Stomach (tissue), 9 donors: ENCODE measurements around the gene SCN10A. TPM values are rescaled to one million over a fixed set of nuclear protein-coding genes. Genes with fewer than 3 reads are reported as not detected.

Experiments used
- DNase-seq, 2 donors: peaks; one replicate each; pipeline versions ENCODE4 v3.0.0 to v3.0.0-alpha.2; 2013 to 2019
- H3K27ac ChIP-seq, 5 donors: fragments of 200-600 bp in 4 of 5; sonication (generic) in 4 of 5; one replicate each; pipeline ENCODE4 v1.5.1; 2013 to 2019; ENCODE audit warnings: mild to moderate bottlenecking in 1 of 5, moderate library complexity in 1 of 5
- H3K27me3 ChIP-seq, 3 donors: fragments of 200-600 bp; sonication (generic); one replicate each; pipeline ENCODE4 v1.5.1; 2017 to 2019; ENCODE audit warnings: mixed run types in 1 of 3
- H3K36me3 ChIP-seq, 4 donors: fragments of 200-600 bp; sonication (generic); 1 replicate in 3 of 4; 2 replicates in 1 of 4; pipeline ENCODE4 v1.5.1; 2016 to 2019
- H3K4me1 ChIP-seq, 4 donors: fragments of 200-600 bp; sonication (generic); one replicate each; pipeline ENCODE4 v1.5.1; 2016 to 2019
- H3K4me3 ChIP-seq, 4 donors: fragments of 200-600 bp; sonication (generic) in 3 of 4; one replicate each; pipeline ENCODE4 v1.5.1; 2016 to 2019; ENCODE audit warnings: mild to moderate bottlenecking in 1 of 4
- H3K9me3 ChIP-seq, 4 donors: fragments of 200-600 bp; sonication (generic); one replicate each; pipeline ENCODE4 v1.5.1; 2016 to 2019
- EP300 ChIP-seq: sonication (generic); formaldehyde crosslinking; IDR thresholded peaks from one replicate; pipeline ENCODE4 v1.6.1; 2017; ENCODE audit warnings: antibody characterized with exemption
- POLR2A ChIP-seq, 4 donors: fragments of 450-650 bp; IDR thresholded peaks; one replicate each; pipeline ENCODE4 v1.6.1; 2016; ENCODE audit warnings: antibody characterized with exemption in 4 of 4, control low read depth in 2 of 4, mild to moderate bottlenecking in 1 of 4, moderate library complexity in 1 of 4
- POLR2AphosphoS5 ChIP-seq, 3 donors: sonication (generic); formaldehyde crosslinking; IDR thresholded peaks; one replicate each; pipeline ENCODE4 v1.6.1; 2016; ENCODE audit warnings: antibody characterized with exemption in 3 of 3
- WGBS, 5 donors: extraction: QIAGEN DNeasy Blood & Tissue Kit in 3 of 5; methylation state at CpG; one replicate each; pipeline versions ENCODE4 v1.1.5 to v1.1.7; 2013 to 2018; 5-methylcytosine and 5-hydroxymethylcytosine counted together
- intact Hi-C: fragments of 100-400 bp; cut with DNase I; formaldehyde crosslinking; loops from one replicate; pipeline ENCODE4 v1.15.1; 2023; ENCODE audit warnings: low total_unique reads
- polyA plus RNA-seq, 3 donors: library from polyadenylated mRNA; stranded (reverse); fragments of 200-250 nt; gene quantifications; one replicate each; pipeline ENCODE4 v1.2.3, GENCODE V29; 2013
- total RNA-seq, 5 donors: library from RNA; depleted of rRNA; stranded (reverse); fragments of >200 nt; gene quantifications; one replicate each; pipeline versions ENCODE4 v1.1.0 to v1.2.3, GENCODE V29; 2014 to 2016
- TF ChIP-seq, protein P1 (sequence below), 7 experiments: fragments of 450-650 bp in 4 of 7; fragments of 200-600 bp in 3 of 7; sonication (generic) in 3 of 7; IDR thresholded peaks; one replicate each; pipeline ENCODE4 v1.5.1; 2016 to 2019; ENCODE audit warnings: antibody characterized with exemption in 7 of 7, control low read depth in 2 of 7, mild to moderate bottlenecking in 1 of 7
- donor health status: healthy with polysubstance abuse.
- donor health status: Bipolar disorder and iron deficiency.
- donor health status: healthy.

Gene SCN10A
- total and polyA plus RNA-seq, 8 donors, result not detected

DNA sequence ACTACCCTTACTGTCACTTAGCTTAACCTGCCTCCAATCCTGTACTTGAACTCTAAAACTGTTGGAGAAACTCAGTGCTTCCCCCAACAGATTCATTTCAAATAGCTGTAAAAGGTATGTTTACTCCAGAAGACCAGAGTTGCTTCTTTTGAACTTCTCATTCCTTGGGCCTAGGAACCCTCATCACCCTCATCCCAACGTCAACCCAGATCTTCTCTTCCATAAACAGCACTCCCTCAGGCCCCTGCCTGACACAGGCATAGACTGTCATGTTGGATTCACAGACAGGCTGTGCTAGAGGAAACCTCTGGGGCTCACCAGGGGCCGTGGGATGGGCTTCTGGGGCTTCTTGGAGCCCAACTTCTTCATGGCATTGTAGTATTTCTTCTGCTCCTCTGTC, 109.1 kb downstream of the SCN10A start:
- H3K27me3 ChIP-seq, result no peaks in the 10 kb centered on the region
- no peaks in the 10 kb centered on the region for H3K9me3 ChIP-seq
- no peak overlapping the region for H3K27ac ChIP-seq
- no peaks in the 10 kb centered on the region for H3K36me3 ChIP-seq
- no peak overlapping the region for H3K4me3 ChIP-seq
- no peak for TF ChIP-seq POLR2AphosphoS5 (IDR thresholded peaks at IDR 0.05)
- no peaks in the 10 kb centered on the region for H3K4me1 ChIP-seq
- no peak for DNase-seq
- 44 to 65% (median 60%) methylated on average over 2 of the region's 2 CpGs for WGBS, 5 donors
- intact Hi-C loops, result no loop called here

DNA sequence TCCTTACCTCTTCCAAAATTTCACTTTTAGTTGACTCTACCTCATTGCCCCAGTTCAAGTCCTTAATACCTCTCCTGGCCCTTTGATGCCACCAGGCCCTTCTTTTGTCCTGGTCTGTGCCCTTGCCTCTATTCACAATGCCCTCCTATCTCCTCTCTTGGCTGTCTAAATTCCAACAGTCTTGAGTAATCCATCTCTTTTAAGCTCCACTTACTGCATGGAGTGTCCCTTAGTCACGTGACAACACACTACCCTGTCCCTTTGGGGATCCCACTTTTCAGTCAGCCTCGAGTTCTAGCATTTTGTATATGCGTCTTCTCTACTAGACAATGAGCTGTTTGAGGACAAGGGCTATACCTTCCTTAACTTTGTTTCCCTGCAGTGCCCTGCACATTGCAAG, 113.8 kb downstream of the SCN10A start:
- Histone ChIP-seq H3K9me3 (no peaks in the 10 kb centered on the region), H3K27me3 (no peaks in the 10 kb centered on the region), H3K4me3 (no peak overlapping the region), H3K36me3 (no peaks in the 10 kb centered on the region), H3K4me1 (no peaks in the 10 kb centered on the region), H3K27ac (no peak overlapping the region)
- WGBS, 5 donors, result 72 to 82% (median 77%) methylated on average over 3 of the region's 3 CpGs
- TF ChIP-seq POLR2AphosphoS5 (IDR thresholded peaks at IDR 0.05) (no peak), POLR2A (IDR thresholded peaks at IDR 0.05) (no peak), EP300 (no peak)
- TF ChIP-seq, protein P1, sequence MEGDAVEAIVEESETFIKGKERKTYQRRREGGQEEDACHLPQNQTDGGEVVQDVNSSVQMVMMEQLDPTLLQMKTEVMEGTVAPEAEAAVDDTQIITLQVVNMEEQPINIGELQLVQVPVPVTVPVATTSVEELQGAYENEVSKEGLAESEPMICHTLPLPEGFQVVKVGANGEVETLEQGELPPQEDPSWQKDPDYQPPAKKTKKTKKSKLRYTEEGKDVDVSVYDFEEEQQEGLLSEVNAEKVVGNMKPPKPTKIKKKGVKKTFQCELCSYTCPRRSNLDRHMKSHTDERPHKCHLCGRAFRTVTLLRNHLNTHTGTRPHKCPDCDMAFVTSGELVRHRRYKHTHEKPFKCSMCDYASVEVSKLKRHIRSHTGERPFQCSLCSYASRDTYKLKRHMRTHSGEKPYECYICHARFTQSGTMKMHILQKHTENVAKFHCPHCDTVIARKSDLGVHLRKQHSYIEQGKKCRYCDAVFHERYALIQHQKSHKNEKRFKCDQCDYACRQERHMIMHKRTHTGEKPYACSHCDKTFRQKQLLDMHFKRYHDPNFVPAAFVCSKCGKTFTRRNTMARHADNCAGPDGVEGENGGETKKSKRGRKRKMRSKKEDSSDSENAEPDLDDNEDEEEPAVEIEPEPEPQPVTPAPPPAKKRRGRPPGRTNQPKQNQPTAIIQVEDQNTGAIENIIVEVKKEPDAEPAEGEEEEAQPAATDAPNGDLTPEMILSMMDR (IDR thresholded peaks at IDR 0.05), result no peak
- no peak for DNase-seq
- intact Hi-C loops, result no loop called here

DNA sequence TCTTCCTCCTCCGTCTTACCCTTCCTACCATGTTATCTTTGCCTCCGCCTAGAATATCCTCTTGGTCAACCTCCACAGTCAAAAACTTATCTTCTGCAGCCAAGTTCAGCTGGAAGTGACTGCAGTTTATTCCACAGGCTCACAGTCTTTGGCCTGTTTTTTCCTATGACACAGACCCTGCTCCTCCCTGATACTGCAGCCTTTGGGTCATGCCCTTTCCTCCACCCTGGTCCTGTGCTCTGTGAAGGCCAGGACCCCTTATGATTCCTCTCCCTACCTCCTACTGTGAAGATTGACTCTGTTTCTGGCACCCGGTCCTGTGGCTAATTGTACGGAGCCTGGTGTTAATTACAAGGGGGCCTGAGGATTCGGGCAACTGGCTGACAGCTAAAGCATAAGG, 117.3 kb downstream of the SCN10A start:
- Histone ChIP-seq H3K4me1 (no peaks in the 10 kb centered on the region), H3K9me3 (no peaks in the 10 kb centered on the region), H3K27me3 (no peaks in the 10 kb centered on the region), H3K4me3 (no peak overlapping the region), H3K36me3 (no peaks in the 10 kb centered on the region), H3K27ac (no peak overlapping the region)
- DNase-seq, result no peak
- TF ChIP-seq, protein P1 (IDR thresholded peaks at IDR 0.05), result no peak
- TF ChIP-seq EP300 (no peak), POLR2AphosphoS5 (IDR thresholded peaks at IDR 0.05) (no peak), POLR2A (IDR thresholded peaks at IDR 0.05) (no peak)
- WGBS, 5 donors, result 68 to 85% (median 79%) methylated on average over 5 of the region's 5 CpGs
- intact Hi-C loops, result no loop called here

DNA sequence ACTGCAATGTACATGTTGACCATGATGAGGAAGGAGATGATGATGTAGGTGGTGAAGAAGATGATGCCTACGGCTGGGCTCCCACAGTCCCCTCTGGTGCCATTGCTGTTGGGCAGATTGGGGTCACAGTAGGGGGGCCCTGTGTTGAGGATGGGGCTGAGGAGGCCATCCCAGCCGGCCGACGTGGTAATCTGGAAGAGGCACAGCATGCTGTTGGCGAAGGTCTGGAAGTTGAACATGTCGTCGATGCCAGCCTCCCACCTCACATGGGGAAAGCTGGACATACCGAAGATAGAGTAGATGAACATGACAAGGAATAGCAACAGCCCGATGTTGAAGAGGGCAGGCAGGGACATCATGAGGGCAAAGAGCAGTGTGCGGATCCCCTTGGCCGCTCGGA, 118.0 kb downstream of the SCN10A start:
- Histone ChIP-seq H3K9me3 (no peaks in the 10 kb centered on the region), H3K36me3 (no peaks in the 10 kb centered on the region), H3K27me3 (no peaks in the 10 kb centered on the region), H3K27ac (no peak overlapping the region), H3K4me3 (no peak overlapping the region), H3K4me1 (no peaks in the 10 kb centered on the region)
- TF ChIP-seq POLR2A (IDR thresholded peaks at IDR 0.05) (no peak), EP300 (no peak), POLR2AphosphoS5 (IDR thresholded peaks at IDR 0.05) (no peak)
- TF ChIP-seq, protein P1 (IDR thresholded peaks at IDR 0.05), result no peak
- no peak for DNase-seq
- intact Hi-C loops, result no loop called here
- 91 to 96% (median 94%) methylated on average over 12 of the region's 12 CpGs for WGBS, 5 donors

DNA sequence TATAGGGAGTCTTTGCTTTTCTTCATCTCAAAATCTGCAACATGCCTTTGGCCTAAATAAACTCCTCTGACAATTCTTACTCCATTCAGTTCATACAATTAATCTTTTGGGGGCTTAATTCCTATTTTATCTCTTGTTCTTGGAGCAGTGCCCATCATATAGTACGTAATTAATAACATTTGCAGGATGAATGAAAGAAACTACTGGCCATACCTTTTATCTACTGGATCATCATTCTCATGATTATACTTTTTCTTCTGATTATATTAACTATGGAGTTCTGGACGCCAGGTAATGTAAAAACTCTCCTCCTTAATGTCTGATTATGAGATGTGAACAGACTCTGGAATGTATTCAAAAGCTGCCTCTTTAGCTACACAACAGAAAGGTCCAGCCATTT, 120.0 kb downstream of the SCN10A start:
- Histone ChIP-seq H3K27ac (no peak overlapping the region), H3K4me1 (no peaks in the 10 kb centered on the region), H3K36me3 (no peaks in the 10 kb centered on the region), H3K4me3 (no peak overlapping the region), H3K9me3 (no peaks in the 10 kb centered on the region), H3K27me3 (no peaks in the 10 kb centered on the region)
- no peak for TF ChIP-seq EP300
- no peak for TF ChIP-seq POLR2A (IDR thresholded peaks at IDR 0.05)
- TF ChIP-seq POLR2AphosphoS5 (IDR thresholded peaks at IDR 0.05), result no peak
- TF ChIP-seq, protein P1 (IDR thresholded peaks at IDR 0.05), result no peak
- intact Hi-C loops, result no loop called here
- DNase-seq, result no peak
- 59 to 71% (median 68%) methylated on average over 2 of the region's 2 CpGs for WGBS, 5 donors
